K562 (cell line): Measurements from ENCODE around the gene RNF223. TPM values are rescaled to one million over a fixed set of nuclear protein-coding genes. Genes with fewer than 3 reads are reported as not detected.
A peak's percentile ranks its signal among the peaks of the same experiment; 100 is the strongest.

ENCODE experiments used
- BCOR ChIP-seq: fragments of 450-650 bp; IDR thresholded peaks from 2 replicates; pipeline ENCODE4 v1.6.1; 2016
- SP1 ChIP-seq: sonication (generic); formaldehyde crosslinking; IDR thresholded peaks from 2 replicates; pipeline ENCODE4 v1.8.1; 2022; ENCODE audit warnings: mild to moderate bottlenecking, missing genetic modification reagents
- USF2 ChIP-seq: sonication (generic); formaldehyde crosslinking; IDR thresholded peaks from 2 replicates; pipeline ENCODE4 v1.5.0; 2020; ENCODE audit warnings: missing genetic modification reagents
- ZHX1 ChIP-seq: fragments of 150-350 bp; conservative IDR thresholded peaks from 2 replicates; pipeline ENCODE4 v1.6.1; 2014; ENCODE audit warnings: low read length
- ZNF253 ChIP-seq: fragments of 250-450 bp; sonication (Bioruptor Pico); conservative IDR thresholded peaks from 2 replicates; pipeline ENCODE4 v1.6.1; 2021; ENCODE audit warnings: mild to moderate bottlenecking
- ZNF655 ChIP-seq: fragments of 250-450 bp; sonication (Bioruptor Pico); IDR thresholded peaks from 2 replicates; pipeline ENCODE4 v1.5.0; 2021
- polyA plus RNA-seq, 8 experiments: library from polyadenylated mRNA; depleted of rRNA in 4 of 8; stranded (reverse) in 5 of 8; unstranded in 3 of 8; fragments of >200 nt; fragmentation: Nextera tagmentation in 2 of 8; fragmentation: Illumina TruSeq in 1 of 8; extraction: Ambion mirVana in 2 of 8; extraction: Trizol in 1 of 8; gene quantifications; 2 replicates each; pipeline versions ENCODE4 v1.2.1 to v1.2.3, GENCODE V29; 2011 to 2014; ENCODE audit warnings: inconsistent platforms in 1 of 8, missing spikeins in 1 of 8
- total RNA-seq, 7 experiments: library from RNA; depleted of rRNA in 6 of 7; stranded (reverse); fragments of >200 nt in 6 of 7; fragmentation: Illumina TruSeq in 2 of 7; extraction: Trizol in 2 of 7; gene quantifications; 2 replicates each; pipeline versions ENCODE4 v1.2.1 to v1.2.3, GENCODE V29; 2011 to 2021; ENCODE audit warnings: low replicate concordance in 1 of 7
- TF ChIP-seq, protein P1 (sequence below): sonication (generic); formaldehyde crosslinking; IDR thresholded peaks from 2 replicates; pipeline ENCODE4 v1.9.0; 2022; ENCODE audit warnings: mild to moderate bottlenecking, missing genetic modification reagents

The RNF223 gene
- total and polyA plus RNA-seq, 9 of the 15 experiments (the other 6 are each of a cell fraction or from before 2014, with no cell fraction given): 0.04 to 0.32 TPM; not detected in 7

- TF ChIP-seq, protein P1, sequence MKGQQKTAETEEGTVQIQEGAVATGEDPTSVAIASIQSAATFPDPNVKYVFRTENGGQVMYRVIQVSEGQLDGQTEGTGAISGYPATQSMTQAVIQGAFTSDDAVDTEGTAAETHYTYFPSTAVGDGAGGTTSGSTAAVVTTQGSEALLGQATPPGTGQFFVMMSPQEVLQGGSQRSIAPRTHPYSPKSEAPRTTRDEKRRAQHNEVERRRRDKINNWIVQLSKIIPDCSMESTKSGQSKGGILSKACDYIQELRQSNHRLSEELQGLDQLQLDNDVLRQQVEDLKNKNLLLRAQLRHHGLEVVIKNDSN: peak; percentile 65
- no peak for TF ChIP-seq ZHX1
- TF ChIP-seq SP1: peak; percentile 27; the same call in 1 of the 2 replicates
- TF ChIP-seq USF2: 0 out of 2 replicates have a peak, but pooled peaks have one; percentile 21
- TF ChIP-seq ZNF655 (CRISPR knock-in tag): no peak
- no peak for TF ChIP-seq ZNF253 (CRISPR knock-in tag)
- TF ChIP-seq BCOR: no peak
Measured at GRCh38 chr1:1069711-1070676, 4.1 kb downstream of the RNF223 start (continued).
